GM21381 (cell line): ENCODE results near the gene PIWIL4.
"Not testable (repeated sequence)": the region's sequence is repeated elsewhere in the genome, so short reads cannot be mapped to it uniquely, and the experiment has no call there.

Experiments
- ATAC-seq: cut with Tn5 transposase; IDR thresholded peaks from one replicate; pipeline ENCODE4 v1.9.1; 2021; ENCODE audit warnings: mild to moderate bottlenecking, moderate library complexity; ENCODE audit not compliant: unreplicated experiment

Gene PIWIL4

DNA sequence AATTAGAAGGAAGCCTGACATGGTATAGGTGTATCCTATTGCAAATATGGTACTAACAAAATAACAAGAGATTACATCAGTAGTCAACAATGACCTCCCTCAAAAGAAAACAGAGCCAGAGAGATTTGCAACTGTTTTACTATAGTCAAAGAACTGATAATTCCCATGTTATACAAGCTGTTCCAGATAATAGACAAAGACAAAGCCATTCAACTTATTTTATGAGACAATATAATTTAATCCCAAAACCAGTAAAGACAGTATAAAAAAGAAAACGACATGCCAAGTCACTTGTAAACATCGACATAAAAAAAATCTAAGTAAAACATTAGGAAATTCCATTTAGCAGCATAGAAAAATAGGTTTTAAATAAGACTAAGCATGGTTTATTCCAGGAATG, 65.2 kb downstream of the PIWIL4 start:
- no peak for ATAC-seq

DNA sequence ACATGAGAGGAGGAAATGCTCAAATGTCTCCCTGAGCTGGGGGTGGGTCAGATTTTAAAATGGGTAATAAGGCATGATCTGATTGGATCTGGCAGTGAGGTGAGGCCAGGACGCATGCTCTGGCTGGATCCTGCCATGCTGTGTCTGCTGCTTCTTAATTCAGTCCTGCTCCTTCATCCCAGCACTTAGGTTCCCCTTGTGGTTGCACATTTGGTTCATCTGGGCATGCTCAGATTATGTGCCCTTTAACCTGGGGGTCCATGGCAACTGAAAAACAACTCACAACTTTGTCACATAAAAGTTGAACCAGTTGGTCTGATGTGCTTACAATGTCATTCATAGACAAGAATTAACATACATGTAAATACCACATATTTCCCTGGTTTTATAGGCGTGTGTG, 67.9 kb downstream of the PIWIL4 start:
- no peak for ATAC-seq

DNA sequence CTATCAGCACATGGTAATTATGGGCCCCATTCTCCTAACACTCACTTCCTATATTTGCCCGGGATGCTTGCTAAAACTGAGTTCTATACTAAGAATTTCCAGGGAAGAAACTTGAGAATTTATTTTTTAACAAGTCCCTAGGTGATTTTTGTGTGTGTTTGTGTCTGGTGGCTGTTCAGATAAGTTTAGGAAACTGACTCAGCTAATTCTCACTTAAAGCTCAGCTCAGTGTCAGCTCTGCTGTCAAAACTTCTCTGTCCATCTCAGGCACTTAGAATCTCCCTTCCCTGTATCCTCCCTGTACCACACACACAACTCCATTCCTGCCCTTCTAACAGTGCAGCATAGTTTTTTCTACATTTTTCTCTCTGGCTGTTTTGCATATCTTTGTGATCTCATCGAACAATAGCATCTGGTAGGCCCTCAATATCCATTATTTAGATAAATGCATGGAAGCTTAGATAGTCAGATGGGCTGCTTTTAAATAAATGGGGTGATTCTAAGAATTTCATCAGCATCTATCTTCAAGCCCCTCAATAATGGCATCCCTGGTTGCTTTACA, 69.3 kb downstream of the PIWIL4 start:
- no peak for ATAC-seq

DNA sequence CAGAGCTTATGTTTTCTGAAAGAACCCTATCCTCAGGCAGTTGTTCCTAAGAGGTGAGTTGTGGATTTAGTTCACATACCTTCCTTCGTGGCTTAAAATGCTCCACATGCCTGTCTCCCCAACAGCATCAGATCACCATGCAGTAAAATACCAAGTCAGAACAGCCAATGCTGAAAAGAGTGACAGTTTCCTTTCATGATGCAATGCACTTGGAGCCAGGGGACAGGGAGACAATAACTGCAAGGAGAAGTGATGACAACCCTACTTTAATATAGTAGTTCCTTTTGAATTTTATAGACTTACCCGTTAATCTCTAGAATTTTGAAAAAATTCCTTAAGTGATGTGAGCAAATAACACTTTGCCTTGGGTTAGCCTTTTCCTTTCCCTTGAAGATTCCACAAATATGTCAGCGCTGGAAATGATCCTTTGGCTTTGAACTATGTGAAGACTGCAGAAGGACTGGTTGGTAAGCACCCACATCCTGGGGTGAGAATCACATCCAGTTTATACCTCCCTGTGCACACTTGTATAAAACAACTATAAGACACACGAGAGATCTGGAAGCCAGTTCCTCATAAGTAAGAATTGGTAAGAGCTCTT, 71.2 kb downstream of the PIWIL4 start:
- no peak for ATAC-seq

DNA sequence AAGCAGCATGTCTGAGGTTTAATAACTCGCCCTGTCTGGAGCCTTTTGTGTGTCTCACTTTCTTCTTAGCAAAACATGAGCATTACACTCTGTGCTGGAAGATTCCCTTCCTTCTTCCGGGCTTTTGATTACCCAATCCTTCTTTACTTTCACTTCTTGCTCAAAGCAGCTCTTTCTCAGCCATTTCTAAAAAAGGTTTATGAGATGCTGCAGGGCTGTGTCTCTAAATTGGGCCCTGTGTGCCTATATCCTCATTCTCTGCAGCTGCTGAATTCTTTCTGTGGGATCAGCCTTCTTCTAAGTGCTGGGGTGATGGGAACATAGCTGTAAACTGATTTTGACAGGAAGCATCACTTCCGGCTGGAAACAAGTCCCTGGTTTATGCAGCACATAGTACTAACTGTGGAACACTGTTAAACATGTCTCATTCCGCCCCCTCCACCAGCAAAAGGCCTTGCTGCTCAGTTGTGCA, 71.8 kb downstream of the PIWIL4 start:
- ATAC-seq: no peak

DNA sequence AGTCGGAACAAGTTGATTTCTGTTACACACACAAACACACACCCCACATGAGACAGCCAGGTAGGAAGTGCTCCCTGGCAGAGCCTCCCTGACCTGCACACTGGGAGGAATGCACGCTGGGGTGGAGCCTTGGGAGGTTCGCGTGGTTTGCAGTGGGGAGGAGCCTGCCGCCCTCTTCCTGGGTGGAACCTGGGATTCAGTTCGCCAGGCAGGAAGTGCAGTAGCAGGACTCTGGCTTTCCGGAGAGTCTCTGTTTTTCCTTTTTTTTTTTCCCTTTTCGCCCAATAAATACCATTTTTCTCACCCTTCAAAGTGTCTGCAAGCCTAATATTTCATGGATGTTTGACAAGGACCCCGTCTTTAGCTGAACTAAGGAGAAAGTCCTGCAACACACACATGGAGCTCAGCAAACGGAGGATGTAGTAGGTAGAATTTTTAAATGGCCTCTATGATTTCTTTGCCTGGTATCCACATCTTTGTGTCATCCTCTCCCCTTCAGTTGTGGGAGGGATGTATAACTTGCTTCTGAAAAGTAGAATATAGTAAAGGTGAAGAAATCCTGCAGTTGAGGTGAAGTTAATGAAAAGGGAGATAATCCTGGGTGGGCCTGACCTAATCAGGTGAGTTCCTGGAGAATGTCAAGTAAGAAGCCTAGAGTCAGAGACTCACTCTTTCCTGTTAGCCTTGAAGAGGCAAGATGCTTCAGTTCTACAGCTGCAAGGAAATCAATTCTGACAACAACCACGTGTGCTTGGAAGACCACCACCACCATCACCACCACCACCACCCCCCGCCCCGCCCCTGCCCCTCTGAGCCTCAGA, 72.9 kb downstream of the PIWIL4 start:
- no peak for ATAC-seq

DNA sequence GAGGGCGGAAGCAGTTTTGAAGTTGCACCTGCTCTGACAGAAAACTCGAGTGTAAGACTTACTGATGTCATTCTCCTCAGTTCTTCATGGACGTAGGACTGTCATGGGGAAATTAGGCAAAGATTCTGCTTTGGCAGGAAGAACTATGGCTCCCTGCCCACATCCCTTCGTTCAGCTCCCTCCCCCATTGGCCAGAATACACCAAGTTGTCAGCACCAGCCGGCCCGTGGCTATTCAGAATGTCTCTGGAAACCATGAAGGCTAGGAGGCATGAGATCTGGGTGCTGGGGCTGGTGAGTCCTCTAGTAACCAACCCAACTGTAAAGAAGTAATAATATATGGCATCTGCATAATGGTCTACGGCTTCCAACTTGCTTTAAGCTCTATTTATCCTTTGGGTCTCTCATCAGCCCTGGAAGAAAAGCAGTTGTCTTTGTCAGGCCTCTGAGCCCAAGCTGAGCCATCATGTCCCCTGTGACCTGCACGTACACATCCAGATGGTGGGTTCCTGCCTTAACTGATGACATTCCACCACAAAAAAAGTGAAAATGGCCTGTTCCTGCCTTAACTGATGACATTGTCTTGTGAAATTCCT, 74.1 kb downstream of the PIWIL4 start:
- no peak for ATAC-seq

DNA sequence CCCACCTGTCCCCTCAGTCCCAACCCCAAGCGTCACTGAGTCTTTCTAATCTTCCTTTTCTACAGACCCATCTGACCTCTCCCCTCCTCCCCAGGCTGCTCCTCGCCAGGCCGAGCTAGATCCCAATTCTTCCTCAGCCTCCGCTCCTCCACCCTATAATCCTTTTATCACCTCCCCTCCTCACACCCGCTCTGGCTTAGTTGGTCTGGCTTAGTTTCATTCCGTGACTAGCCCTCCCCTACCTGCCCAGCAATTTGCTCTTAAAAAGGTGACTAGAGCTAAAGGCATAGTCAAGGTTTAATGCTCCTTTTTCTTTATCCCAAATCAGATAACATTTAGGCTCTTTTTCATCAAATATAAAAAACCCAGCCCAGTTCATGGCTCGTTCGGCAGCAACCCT, 76.0 kb downstream of the PIWIL4 start:
- ATAC-seq: not testable (repeated sequence)

DNA sequence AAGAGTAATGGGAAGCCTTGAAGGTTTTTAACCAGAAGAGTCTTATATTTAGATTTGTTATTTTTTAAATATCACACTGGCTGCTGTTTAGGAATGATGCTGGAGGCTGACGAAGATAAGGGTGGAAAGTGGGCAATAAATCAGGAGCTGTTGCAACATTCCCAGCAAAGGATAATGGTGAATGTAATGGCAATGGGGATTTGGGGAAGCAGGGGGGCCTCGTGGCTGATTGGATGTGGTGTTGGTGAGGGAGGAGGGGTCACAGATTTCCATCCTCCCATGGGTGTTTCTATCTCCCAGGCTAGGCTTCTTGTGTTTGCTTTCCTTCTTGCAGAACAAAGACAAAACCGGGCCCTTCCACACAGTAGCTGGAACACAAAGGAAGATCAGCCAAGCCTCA, 80.8 kb downstream of the PIWIL4 start:
- ATAC-seq: no peak

DNA sequence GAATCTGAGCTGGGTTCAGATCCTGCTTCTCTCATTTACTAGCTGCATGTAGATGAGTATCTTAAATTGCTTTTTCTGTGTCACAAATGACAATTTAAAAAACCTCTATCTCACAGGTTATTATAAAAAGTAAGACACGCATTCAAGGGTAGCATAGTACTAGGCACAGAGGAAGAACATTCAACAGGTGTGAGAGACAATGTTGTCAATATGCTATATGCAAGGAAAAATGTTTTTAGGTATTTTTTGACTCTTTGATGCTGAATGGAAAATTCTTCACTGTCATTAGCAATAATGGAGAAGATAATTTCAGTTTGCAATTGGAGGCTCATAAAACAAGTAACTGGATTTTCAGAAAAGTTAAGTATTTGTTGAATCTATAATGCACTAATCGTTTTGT, 81.6 kb downstream of the PIWIL4 start:
- ATAC-seq: no peak

DNA sequence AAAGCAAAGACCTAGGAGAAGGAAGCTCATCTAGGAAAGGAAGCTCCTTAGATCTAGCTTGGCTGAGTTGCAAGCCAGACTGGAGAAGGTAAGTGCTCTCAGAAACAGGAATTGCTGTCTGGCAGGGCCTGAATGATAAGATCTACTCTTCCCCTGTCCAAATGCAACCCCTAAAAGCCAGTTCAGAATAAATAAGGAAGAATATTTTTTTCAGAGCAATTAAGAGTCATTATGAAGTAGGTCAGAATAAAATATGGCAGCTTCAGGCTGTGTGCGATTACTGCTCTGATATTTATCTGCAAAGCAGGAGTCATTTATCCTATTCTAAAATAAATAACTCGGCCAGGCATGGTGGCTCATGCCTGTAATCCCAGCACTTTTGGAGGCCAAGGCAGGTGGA, 82.1 kb downstream of the PIWIL4 start:
- ATAC-seq: no peak

DNA sequence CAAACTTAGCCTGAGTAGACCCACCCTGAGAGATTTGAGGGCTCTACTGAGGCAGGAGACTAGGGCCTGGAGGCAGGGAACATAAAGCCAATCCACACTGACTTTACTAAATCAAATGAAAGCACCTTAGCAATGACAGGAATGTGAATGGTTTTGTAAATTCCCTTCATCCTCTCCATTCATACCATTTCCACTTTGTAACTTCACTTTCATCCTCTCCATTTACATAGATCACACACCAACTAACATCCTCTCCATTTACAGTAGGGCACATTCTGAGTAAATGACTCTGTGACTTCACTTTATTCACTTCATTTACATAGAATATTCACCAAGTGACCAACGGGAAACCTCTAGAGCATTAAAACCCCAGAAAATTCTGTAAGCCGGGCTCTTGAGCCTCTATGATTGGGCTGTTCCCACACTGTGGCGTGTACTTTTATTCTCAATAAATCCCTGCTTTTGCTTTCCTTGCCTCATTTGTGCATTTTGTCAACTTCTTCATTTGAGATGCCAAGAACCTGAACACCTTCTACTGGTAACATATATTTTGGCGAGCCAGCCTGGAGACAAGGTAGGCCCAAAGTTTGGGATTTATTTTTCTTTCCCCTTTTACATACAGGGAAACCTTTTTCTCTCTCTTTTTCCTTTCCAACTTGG, 82.9 kb downstream of the PIWIL4 start:
- no peak for ATAC-seq

DNA sequence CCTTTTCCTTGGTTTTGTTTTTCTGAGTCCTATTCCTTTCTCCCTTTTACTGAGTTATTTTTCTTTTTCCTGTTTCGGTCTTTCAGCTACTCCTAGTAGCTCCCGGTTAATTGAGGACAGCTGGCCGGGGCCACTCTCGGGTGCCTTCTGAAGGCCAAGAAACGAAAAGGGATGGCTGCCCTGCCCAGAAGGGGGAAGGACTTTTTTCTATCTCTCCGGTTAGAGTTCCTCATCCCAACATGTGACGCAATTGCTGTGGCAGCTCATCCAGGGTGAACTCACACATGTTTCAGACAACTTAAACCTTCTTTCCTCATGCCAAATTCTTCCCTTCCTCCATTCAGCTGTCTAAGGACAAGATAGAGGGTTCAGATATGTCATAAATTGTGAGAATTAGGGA, 83.6 kb downstream of the PIWIL4 start:
- ATAC-seq: no peak

DNA sequence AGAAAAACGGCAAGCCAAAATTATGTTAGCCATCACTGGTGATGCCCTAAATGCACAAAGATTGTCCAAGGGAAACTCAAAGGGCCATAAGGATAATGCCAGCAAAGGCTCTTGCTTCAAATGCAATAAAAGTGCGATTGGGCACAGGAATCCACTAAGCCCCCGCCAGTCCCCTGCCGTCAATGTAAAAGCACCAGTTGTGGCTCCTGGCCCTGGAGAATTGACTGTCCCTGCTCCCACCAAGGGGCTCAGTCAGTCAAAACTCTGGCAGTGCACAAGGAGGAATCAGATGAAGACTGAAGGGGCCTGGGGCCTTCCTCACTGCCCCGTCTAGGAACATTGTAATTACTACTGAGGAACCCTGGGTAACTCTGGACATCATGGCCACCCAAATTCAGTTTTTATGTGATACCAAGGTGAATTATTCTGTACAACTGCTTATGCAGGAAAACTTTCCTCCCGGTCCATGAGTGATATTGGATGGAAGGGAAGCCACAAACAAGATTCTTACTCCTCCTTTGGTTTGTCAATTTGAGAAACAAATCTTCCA, 85.6 kb downstream of the PIWIL4 start:
- no peak for ATAC-seq

DNA sequence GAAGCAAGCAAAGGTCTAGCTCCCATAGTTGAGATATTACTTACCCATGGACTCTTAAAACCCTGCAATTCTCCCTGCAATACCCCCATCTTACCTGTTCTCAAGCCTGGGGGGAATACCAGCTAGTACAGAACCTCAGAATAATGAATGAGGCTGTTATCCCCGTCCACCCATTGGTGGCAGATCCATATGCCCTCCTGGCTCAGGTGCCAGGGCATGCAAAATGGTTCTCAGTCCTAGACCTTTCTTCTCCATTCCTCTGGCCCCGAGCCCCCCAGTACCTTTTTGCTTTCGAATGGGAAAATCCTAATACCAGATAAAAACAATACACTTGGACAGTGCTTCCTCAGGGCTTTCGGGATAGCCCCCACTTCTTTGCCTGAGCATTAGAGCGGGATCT, 86.4 kb downstream of the PIWIL4 start:
- ATAC-seq: no peak

DNA sequence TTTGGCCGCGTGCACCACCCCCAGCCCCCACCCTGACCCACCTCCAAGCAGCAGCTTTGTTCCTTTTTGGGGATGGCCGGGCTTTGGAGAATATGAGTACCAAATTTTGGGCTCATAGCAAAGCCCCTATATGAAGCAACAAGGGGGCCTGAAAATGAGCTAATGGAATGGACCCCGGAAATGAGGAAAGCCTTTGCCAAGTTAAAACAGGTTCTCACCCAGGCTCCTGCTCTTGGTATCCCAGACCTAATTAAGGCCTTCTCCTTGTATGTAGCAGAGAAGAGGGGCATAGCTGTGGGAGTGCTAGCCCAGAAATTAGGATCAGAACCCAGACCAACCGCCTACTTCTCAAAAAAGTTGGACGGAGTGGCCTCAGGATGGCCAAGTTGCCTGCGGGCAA, 87.0 kb downstream of the PIWIL4 start:
- no peak for ATAC-seq

DNA sequence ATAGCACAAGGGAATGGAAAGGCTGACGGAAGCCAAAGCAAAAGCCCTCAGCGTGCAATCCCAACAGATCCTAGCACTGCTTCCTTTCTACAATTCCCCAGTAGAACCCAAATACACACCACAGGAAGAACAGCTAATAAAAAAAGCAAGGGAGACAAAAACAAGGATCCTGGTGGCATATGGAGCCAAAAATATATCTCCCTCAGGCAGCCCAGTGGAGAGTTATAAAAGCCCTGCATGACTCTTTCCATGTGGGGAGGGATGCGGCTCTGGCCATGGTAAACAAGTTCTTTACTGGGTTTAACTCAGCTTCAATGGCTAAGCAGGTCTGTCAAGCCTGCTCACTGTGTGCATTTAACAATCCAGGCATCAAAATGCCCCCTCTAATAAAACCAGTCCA, 88.1 kb downstream of the PIWIL4 start:
- ATAC-seq: no peak

DNA sequence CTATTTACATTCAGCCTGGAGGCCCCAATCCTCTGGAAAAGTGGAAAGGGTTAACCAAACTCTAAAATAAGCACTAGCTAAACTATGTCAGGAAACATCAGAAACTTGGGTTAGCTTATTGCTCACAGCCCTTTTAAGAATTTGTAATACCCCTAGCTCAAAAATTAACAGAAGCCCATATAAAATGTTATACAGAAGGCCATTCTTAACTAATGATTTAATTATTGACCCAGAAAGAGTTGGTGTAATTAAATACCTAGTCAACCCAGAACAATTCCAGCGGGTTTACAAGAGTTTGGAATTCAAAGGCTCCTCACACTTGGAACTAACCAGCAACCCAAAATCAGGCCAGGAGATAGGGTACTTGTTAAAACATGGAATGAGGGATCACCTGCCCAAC, 88.8 kb downstream of the PIWIL4 start:
- ATAC-seq: no peak

DNA sequence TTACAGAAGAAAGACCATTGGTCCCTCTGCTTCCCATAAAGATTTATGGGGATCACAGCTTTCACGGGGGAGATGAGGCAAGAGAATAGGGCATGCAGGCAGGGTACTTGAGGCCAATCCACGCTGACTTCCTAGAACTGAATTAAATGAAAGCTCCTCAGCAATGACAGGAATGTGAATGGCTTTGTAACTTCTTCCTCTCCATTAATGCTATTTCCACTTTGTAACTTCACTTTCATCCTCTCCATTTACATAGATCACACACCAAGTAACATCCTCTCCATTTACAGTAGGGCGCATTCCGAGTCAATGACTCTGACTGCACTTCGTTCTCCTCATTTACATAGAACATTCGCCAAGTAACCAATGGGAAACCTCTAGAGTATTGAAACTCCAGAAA, 89.8 kb downstream of the PIWIL4 start:
- ATAC-seq: no peak

DNA sequence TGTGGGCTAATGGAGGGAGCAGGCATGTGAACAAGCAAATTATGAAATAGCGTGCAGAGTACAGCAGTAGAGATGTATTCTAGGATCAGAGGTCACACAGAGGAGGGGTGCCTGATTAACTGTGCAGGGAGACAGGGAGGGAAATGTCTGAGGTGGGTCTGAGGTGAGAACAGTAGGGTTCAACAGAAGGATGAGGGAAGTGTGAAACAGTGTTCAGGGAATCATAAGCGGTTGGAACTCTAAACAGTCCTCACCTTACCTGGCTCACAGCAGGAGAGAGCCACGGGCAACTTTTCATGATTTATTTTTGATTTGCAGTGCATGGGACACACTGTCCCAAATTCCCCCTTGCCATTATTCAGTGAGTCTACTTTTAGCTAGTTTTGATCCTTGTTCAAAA, 90.5 kb downstream of the PIWIL4 start:
- no peak for ATAC-seq

DNA sequence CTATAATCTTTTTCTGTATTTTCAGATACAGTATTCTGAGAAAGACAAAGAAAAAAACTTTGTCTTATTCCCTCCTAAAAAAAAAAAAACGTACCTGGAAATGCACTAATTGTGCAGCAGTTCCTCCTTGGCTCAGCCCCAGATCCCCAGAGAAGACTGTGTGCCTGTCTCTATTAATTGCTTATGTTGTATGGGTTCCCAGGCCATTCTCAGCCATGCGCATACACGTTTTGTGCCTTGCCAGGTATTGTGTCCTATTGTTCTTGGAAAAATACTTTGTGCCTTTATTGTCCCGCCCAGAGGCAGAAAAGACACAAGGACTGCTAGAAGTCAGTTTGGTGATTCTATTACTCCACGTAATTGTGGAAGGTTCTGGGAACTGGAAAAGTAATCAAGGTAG, 91.2 kb downstream of the PIWIL4 start:
- ATAC-seq: no peak
